Activated CD8-positive, alpha-beta T cell treated with anti-CD3 and anti-CD28 coated beads for 36 hours (primary cell): ENCODE data around the gene RMND5B. TPM values are rescaled to one million over a fixed set of nuclear protein-coding genes. Genes with fewer than 3 reads are reported as not detected.

Experiments used
- ATAC-seq: fragments of 200-7000 bp; cut with Tn5 transposase; one replicate; pipeline ENCODE4 v1.10.0; 2021; ENCODE audit warnings: mild to moderate bottlenecking, moderate library complexity
- CTCF ChIA-PET: fragments of 350-600 bp; sonication (Branson Sonifier 250); formaldehyde crosslinking; loops from one replicate; lab custom pipeline; 2021; ENCODE audit warnings: antibody characterized with exemption; lab: Charles Lee
- POLR2A ChIA-PET: fragments of 350-600 bp; sonication (Branson Sonifier 250); formaldehyde crosslinking; loops from one replicate; lab custom pipeline; 2021; ENCODE audit warnings: antibody characterized with exemption; lab: Charles Lee
- DNase-seq: peaks from one replicate; pipeline ENCODE4 v3.0.0-alpha.2; 2020
- H3K27ac Mint-ChIP-seq: one replicate; pipeline ENCODE4 v1.8.0; 2021; ENCODE audit warnings: mild to moderate bottlenecking, mixed read lengths
- H3K27me3 Mint-ChIP-seq: one replicate; pipeline ENCODE4 v1.8.0; 2021; ENCODE audit warnings: mixed read lengths
- H3K36me3 Mint-ChIP-seq: one replicate; pipeline ENCODE4 v1.8.0; 2021; ENCODE audit warnings: low read depth, mixed read lengths
- H3K4me1 Mint-ChIP-seq: one replicate; pipeline ENCODE4 v1.8.0; 2021; ENCODE audit warnings: low read depth, mixed read lengths
- H3K4me3 Mint-ChIP-seq: one replicate; pipeline ENCODE4 v1.8.0; 2021; ENCODE audit warnings: mild to moderate bottlenecking, moderate library complexity, mixed read lengths
- H3K9me3 Mint-ChIP-seq: one replicate; pipeline ENCODE4 v1.8.0; 2021; ENCODE audit warnings: mixed read lengths
- CTCF ChIP-seq: fragments of 200-600 bp; IDR thresholded peaks from one replicate; pipeline ENCODE4 v1.8.0; 2022; ENCODE audit warnings: antibody characterized with exemption, mild to moderate bottlenecking
- intact Hi-C: fragments of 100-400 bp; cut with micrococcal nuclease; formaldehyde crosslinking; loops from one replicate; pipeline ENCODE4 v1.10.0; 2022
- total RNA-seq, 2 experiments: library from RNA; stranded (reverse); gene quantifications; one replicate each; pipeline ENCODE4 v1.2.3, GENCODE V29; 2021

RMND5B gene
- total RNA-seq, 2 experiments from 2014 or later, result 32.9 to 33.4 TPM

GRCh38 chr5:178098685-178099084 lies 32.1 kb upstream of the RMND5B start:
- ATAC-seq (no peak), DNase-seq (no peak)
- Mint-ChIP-seq H3K27me3 (no peaks in the 10 kb centered on the region), H3K9me3 (no peaks in the 10 kb centered on the region), H3K4me1 (peaks cover 10% of the 10 kb centered on the region), H3K27ac (no peak overlapping the region), H3K4me3 (no peak overlapping the region), H3K36me3 (no peaks in the 10 kb centered on the region)
- intact Hi-C loops, result no loop called here
- CTCF ChIA-PET, result interaction anchor here (1.8 to 2.5 kb wide), 2 partner anchors 22 to 23 kb away, joined by 7 to 9 read pairs; no protein-coding TSS in a partner anchor
- POLR2A ChIA-PET, result no interaction called here
- TF ChIP-seq CTCF, result no peak

GRCh38 chr5:178103612-178104011 lies 27.2 kb upstream of the RMND5B start:
- POLR2A ChIA-PET, result interaction anchor here (0.6 to 1.5 kb wide), 3 partner anchors 13 to 101 kb away, joined by 3 read pairs; partner anchors contain the start of gene HNRNPAB
- intact Hi-C loops, result no loop called here
- no peak for TF ChIP-seq CTCF
- Mint-ChIP-seq H3K27me3 (no peaks in the 10 kb centered on the region), H3K4me1 (peaks cover 17% of the 10 kb centered on the region), H3K36me3 (no peaks in the 10 kb centered on the region), H3K27ac (no peak overlapping the region), H3K9me3 (no peaks in the 10 kb centered on the region), H3K4me3 (no peak overlapping the region)
- ATAC-seq (no peak), DNase-seq (no peak)
- CTCF ChIA-PET, result interaction anchor here (1.1 kb wide), 1 partner anchor 18 kb away, joined by 3 read pairs; no protein-coding TSS in a partner anchor

- no peak for TF ChIP-seq CTCF
- intact Hi-C loops, result no loop called here
- ATAC-seq (peak; percentile 53), DNase-seq (no peak)
- H3K27ac Mint-ChIP-seq, result no peak overlapping the region
- H3K9me3 Mint-ChIP-seq, result no peaks in the 10 kb centered on the region
- H3K4me3 Mint-ChIP-seq, result no peak overlapping the region
- CTCF ChIA-PET, result interaction anchor here (1.1 to 4.0 kb wide), 2 partner anchors 17 to 28 kb away, joined by 3 to 22 read pairs; no protein-coding TSS in a partner anchor
- no peaks in the 10 kb centered on the region for H3K27me3 Mint-ChIP-seq
- no peaks in the 10 kb centered on the region for H3K36me3 Mint-ChIP-seq
- peaks cover 17% of the 10 kb centered on the region for H3K4me1 Mint-ChIP-seq
- POLR2A ChIA-PET, result interaction anchor here (0.7 to 1.5 kb wide), 2 partner anchors 12 to 14 kb away, joined by 3 read pairs; no protein-coding TSS in a partner anchor
Measured at GRCh38 chr5:178104492-178104891, 26.3 kb upstream of the RMND5B start.

- DNase-seq (no peak), ATAC-seq (no peak)
- POLR2A ChIA-PET, result interaction anchor here (0.8 kb wide), 1 partner anchor 8 kb away, joined by 4 read pairs; the partner anchor contains the start of gene N4BP3
- no peak for TF ChIP-seq CTCF
- CTCF ChIA-PET, result interaction anchor here (0.7 to 4.0 kb wide), 2 partner anchors 15 to 29 kb away, joined by 4 to 22 read pairs; no protein-coding TSS in a partner anchor
- no peaks in the 10 kb centered on the region for H3K36me3 Mint-ChIP-seq
- no peak overlapping the region for H3K27ac Mint-ChIP-seq
- H3K27me3 Mint-ChIP-seq, result no peaks in the 10 kb centered on the region
- H3K4me1 Mint-ChIP-seq, result peaks cover 17% of the 10 kb centered on the region
- H3K9me3 Mint-ChIP-seq, result no peaks in the 10 kb centered on the region
- no peak overlapping the region for H3K4me3 Mint-ChIP-seq
- intact Hi-C loops, result no loop called here
Measured at GRCh38 chr5:178106086-178106485, 24.7 kb upstream of the RMND5B start.

GRCh38 chr5:178106556-178107239 lies 24.1 kb upstream of the RMND5B start:
- DNase-seq (no peak), ATAC-seq (no peak)
- H3K9me3 Mint-ChIP-seq, result no peaks in the 10 kb centered on the region
- POLR2A ChIA-PET, result no interaction called here
- H3K4me3 Mint-ChIP-seq, result no peak overlapping the region
- peaks cover 17% of the 10 kb centered on the region for H3K4me1 Mint-ChIP-seq
- H3K36me3 Mint-ChIP-seq, result no peaks in the 10 kb centered on the region
- H3K27me3 Mint-ChIP-seq, result no peaks in the 10 kb centered on the region
- intact Hi-C loops, result no loop called here
- CTCF ChIA-PET, result interaction anchor here (2.1 to 4.0 kb wide), 2 partner anchors 15 to 30 kb away, joined by 6 to 22 read pairs; no protein-coding TSS in a partner anchor
- TF ChIP-seq CTCF, result no peak
- no peak overlapping the region for H3K27ac Mint-ChIP-seq
